ENCODE data around the gene NMT1.

Gene NMT1

DNA sequence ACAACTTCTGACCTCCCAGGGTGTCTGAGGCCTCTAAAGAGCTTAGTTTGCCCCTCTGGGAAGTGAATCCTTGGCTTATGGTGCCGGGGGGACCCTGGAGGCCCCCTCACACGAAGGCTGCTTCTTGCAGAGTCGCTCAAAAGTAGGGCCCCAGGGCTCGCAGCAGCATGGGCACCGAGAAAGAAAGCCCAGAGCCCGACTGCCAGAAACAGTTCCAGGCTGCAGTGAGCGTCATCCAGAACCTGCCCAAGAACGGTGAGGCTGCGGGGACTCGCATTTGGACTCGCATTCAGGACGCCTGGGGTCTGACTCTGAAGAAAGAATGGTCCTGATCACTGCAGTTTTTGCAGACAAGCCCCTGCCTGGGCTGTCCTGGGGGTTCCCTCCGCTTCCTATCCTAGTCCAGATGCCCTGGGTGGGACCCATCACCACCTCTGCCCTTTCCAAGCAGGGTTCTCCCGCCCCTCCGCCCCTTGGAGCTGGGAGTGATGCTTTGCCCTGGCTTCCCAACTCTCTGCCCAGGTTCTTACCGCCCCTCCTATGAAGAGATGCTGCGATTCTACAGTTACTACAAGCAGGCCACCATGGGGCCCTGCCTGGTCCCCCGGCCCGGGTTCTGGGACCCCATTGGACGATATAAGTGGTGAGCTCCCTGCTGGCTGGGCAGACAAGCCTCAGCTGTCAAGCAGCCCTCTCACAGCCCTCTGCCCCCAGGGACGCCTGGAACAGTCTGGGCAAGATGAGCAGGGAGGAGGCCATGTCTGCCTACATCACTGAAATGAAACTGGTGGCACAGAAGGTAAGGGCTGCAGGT lies 75.1 kb downstream of the NMT1 start:
- DNase-seq (ENCODE audit: low read depth in 3 of 3) = no peak

DNA sequence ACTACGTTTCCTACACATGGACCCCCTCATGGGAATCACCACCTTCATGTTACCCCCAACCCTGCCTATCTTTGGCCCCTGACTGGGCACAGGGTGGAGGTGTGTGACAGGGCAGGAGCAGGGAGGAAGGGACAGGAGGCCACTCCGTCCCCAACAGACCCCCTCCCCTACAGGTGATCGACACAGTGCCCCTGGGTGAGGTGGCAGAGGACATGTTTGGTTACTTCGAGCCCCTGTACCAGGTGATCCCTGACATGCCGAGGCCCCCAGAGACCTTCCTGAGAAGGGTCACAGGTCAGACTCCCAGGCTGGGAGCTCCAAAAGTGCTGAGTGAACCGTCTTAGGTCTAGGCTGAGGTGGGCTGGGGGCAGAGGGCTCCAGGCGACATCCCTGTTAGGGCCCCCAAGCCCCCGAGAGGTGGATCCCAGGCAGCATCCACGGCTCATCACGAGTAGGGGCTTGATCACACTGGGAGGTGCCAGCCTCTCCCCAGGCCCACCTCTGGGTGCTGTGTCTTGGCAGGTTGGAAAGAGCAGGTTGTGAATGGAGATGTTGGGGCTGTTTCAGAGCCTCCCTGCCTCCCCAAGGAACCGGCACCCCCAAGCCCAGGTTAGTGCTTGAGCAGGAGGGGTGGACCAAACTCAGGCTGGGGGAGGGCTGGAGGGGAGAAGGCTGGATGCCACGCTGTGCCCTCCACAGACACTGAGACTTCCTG lies 75.9 kb downstream of the NMT1 start:
- no peak for DNase-seq (ENCODE audit: low read depth in 3 of 3)

DNA sequence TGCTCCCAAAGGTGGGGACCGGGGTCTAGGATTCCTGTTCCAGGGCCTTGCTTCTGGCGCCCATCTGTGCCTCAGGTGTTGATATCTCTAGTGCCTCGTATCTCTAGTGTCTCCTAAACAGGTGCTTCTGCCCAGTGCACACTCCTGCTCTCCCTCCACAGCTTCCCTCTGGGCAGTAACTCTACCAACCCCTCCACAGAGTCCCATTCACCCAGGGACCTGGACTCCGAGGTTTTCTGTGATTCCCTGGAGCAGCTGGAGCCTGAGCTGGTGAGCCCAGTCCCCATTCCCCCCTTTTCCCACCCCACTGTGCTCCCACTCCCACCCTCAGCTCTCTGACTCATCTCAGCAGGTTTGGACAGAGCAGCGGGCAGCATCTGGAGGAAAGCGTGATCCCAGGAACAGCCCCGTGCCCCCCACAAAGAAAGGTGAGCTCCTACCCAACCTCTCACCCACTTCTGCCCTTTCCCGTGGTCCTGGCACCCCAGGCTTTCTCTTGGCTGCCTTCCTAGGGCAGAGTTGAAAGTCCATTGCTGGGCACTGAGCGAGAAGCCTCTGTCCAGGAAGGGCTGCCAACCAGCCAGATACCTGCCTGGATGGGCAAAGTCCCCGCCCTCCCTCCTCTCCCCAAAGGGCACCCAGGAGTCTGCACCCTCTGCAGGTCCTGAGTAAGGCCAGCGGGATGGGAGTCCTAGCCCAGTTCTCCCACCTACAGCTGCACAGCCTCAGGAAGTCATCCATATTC lies 76.6 kb downstream of the NMT1 start:
- no peak for DNase-seq (ENCODE audit: low read depth in 3 of 3)

DNA sequence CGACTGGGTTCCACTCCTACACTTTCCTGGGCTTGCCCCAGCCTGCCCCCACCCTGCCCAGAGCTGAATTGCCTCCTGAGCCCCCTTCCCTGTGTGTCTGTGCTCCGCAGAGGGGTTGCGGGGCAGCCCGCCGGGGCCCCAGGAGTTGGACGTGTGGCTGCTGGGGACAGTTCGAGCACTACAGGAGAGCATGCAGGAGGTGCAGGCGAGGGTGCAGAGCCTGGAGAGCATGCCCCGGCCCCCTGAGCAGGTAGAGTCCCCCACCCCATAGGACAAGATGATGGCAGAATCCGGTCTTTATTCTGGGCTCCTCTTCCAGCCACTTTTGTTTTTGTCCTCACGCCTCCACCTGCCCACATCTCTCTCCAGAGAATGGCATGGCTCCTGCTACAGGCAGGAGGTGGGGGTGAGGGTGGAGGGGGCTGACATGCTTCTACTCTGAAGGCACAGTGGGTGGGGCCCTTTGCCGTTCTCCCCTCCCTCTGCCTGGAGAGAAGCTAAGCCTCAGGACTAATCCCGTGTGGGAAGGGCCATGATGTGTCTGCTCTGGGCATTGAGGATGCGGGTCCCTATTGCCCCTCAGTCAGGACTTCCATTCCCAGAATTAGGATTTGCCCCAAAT lies 77.9 kb downstream of the NMT1 start:
- DNase-seq (ENCODE audit: low read depth in 3 of 3) = no peak

DNA sequence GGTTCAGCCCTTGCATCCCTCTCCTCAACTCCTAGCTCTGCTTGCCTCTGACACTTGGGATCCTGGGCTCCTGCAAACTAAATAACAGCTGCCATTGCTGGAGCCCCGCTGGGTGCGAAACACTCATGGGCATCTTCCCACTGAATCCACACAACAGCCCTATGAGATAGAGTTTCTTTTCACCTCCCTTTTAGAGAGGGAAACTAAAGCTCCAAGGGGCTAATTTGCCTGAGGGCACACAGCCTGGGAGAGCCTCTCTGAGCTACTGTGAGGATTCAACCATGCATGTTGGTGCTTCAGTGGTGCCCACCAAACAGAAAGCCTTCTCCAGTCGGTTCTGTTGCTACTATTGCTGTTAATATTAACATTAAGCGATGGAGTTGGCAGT lies 78.4 kb downstream of the NMT1 start:
- DNase-seq (ENCODE audit: low read depth in 3 of 3) = no peak

DNA sequence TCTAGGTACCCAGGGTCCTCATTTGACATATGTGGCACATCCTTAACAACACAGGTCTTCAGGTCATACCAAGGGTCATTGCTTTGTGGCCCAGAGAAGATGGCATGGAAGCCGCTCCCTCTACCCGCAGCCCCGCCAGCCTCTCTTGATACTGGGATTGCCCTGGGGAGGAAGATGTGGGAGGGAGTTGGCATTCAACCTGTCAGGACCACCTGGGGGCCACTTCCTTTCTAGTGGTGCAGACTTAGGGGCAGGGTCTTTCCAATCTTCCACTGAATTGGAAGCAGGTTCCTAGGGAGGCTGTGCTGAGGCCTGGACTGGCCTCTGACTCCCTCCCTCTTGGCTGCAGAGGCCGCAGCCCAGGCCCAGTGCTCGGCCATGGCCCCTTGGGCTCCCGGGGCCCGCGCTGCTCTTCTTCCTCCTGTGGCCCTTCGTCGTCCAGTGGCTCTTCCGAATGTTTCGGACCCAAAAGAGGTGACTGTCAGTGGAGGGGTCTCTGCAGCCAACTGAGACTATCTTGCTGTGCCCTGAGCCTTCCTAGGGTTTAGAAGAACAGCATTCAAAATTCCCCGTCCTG lies 82.1 kb downstream of the NMT1 start:
- no peak for DNase-seq (ENCODE audit: low read depth in 3 of 3)

DNA sequence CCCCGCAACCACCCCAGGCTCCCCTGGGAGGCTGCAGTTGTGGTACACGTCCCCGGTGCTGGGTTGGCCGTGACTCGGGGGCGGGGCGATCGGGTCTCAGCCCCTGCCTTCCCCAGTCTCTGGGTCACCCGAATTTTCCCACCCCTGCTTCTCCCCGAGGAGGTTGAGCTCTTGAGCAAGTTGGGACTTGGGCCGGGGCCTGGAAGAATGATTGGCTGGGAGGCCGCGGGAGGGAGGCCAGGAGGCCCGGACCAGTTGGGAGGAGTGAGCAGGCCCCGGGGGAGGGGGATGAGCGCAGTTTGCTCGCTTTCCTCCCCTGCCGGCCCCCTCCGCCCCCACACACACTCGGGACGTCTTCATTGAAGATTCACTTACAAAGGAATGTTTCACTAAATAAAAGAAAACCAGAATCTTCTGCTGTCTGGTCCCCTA lies 82.7 kb downstream of the NMT1 start:
- peak in 1 of 3 experiments; percentile 32 for DNase-seq (ENCODE audit: low read depth in 3 of 3)

DNA sequence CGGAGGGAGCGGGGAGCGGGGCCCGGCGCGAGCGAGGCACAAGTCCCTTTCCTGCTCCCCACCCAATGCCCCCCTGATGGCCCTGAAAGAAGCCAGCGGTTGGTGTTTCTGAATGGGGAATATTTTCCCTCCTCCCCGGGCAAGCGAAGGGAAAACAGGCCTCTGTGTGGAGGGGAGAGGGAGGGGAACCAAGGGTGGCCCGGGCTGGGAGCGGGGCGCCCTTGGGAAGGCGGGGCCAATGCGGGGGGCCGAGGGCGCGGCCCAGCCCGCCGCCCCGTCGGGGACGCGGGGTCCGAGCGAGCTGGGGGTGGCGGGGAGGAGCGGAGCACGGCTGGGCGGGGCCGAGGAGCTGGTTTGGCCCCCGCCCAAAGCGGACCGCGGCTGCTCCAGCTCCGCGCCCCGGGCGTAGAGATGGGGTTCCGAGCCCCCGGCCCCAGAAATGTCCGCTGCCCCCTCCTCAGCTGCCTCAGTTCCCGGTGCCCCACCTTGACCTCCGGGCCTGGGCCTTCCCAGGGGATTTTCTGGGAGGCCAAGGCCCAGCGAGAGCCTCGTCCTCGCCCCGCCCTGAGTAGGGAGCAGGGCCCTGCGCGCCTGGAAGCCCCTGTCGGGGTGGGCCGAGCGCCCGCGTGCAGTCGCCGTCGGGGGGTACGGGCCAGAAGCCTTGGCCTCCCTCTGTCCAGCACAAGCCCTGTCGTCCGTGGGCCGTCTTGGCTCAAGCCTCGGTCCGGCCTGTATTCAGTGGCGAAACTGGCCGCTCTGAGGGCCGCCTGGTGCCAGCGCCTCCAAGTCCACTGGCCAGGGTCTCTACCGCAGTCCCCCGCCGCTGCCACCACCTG lies 83.3 kb downstream of the NMT1 start:
- DNase-seq (ENCODE audit: low read depth in 3 of 3) = peak in 1 of 3 experiments; percentile 41

DNA sequence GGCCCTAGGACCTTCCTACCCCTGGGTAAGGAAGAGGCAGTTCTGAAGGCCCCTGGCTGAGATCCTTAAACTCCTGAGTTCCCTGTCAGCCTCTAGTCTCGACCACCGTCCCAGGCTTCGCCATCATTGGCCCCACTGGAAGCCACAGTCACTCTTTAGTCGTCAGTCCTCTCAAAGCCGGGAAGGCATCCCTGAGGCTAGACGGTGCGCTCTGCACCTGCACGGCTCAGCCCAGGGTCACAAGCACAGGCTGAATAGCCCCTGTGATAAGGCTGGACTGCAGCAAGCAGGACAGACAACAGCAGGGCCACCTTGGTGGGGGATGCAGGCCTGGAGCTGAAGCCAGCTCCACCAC lies 83.9 kb downstream of the NMT1 start:
- no peak for DNase-seq (ENCODE audit: low read depth in 3 of 3)

DNA sequence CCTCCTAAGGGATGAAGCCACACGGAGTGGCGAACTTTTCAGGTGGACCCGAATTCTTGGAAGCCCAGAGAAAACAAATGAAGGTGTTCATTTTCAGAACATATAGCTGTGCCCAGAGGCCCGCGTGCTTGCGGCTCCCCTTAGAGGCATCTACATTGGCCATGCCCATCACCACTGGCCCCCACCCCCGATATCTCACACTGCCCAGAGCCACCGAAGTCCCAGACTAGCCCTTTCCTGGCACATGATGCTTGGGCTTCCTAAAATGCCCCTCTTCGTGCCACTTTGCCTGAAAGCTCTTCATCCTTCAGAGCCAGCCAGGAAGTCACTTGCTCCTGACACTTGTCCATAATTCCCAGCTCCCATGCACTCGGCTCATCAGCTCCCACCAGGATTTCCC lies 85.0 kb downstream of the NMT1 start:
- no peak for DNase-seq (ENCODE audit: low read depth in 3 of 3)

DNA sequence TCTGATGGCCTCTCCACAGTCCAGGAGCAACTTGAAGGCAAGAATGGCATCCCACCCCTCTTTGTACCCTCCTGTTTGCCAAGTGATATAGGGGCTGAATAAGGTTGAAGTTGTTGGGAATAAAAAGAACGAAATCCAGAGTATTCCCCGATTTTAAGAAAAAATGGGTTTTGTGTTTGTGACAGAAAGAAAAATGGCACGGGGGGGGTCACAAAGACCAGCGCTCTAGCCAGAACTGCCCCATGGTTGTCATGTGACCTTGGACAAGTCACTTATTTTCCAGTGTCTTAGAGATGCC lies 85.4 kb downstream of the NMT1 start:
- no peak for DNase-seq (ENCODE audit: low read depth in 3 of 3)

DNA sequence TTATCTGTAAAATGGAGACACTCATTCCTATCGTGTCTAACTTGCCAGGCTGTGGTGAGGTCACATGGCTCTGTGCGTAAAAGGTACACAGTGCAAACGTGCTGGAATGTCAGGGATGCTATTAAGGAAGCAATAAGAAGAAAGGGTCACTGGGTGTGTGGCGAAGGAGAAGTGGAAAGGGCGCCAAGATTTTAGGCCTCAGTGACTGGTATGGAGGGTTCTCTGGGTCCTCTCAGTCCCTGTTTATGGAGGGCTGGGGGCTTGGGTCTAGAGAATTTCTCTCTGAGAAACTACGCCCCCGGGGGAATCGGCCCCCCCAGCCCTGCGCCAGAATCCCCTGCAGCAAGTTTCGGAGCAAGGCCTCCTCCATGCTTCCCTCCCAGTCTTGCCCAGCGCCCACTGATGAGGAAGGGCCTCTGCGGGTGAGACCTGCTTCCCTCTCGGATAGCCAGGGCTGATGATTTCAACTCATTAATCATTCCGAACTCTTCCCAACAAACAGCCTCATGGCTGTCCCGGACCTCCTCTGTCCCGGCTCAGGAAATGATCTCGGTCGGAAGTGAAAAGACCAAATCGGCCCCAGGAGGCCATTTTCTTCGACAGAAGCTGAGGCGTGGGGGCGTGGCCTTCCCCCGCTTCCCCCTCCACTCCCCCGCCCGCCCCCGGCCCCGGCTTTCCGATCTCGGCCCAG lies 85.9 kb downstream of the NMT1 start:
- no peak for DNase-seq (ENCODE audit: low read depth in 3 of 3)

DNA sequence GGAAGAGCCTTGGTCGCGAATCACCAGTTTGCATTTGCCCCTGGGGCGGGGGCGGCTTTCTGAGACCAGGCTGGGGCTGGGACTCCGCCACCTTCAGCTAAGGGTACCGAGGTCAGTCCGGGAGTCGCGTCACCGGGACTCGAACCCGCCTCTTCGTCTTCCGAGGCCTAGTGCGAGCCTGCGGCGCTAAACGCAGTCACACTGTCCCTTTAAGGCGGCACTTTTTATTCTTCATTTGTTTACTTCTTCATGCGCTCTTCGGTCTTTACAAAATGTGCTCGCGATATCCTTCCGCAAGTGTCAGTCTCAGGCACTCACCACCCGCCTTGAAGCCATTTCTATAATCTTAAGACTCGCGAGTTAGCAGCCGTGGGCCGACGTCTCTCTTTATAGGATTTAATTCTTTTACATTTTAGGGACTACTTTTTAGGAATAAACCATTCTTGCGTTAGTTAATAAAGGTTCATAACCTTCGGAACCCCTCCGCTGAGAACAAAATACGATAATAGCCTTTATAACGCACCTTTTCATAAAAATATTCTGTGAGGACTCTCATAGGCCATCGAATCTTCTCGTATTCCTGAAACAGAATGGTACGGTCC lies 86.6 kb downstream of the NMT1 start:
- peak; percentile 59 to 79 (median 65) for DNase-seq (ENCODE audit: low read depth in 3 of 3)

DNA sequence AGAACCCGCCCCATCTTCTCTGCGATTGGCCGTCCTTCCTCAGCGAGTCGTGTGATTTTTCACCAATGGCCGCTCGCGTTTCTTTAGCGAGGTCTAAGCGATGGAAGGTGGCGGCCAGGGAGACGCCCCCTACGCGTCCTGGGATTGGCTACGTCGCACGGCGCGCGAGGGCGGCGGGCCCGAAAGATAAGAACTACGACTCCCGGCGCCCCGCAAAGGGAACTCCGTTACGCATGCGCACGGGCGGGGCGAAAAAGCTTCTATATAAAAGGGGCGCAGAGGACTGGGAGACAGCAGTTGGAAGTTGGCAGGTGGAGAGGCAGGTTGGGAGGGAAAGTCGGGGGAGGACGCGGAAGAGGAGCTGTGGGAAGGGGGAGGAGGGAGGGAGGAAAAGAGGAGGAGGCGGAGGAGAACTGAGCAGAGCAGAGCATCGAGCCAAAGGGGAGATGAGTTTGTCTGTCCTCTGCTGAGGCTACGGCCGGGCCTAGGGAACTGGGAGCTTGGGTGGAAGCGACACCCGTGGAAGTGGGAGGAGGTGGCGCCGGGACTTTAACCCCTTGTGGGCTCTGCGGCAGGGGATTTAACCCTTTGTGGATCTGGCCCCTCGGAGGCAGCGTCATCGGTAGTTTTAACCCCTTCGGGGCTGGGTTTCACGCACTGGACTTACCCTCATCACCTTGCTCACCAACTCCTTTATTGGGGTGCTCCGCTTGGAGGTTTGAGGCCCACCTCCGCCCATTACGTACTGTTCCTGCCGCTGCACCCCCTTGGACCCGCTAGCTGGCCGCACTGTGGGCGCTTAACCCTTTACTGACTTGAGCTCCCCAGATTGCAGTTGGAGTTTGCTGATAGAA lies 87.3 kb downstream of the NMT1 start, which contains the start of gene HEXIM1:
TSS of gene HEXIM1 (plus strand) at position 293 of the 854 bp plus-strand sequence. CDS start 716 bp downstream, outside the sequence.
- peak; percentile 97 to 98 (median 98) for DNase-seq (ENCODE audit: low read depth in 3 of 3)

DNA sequence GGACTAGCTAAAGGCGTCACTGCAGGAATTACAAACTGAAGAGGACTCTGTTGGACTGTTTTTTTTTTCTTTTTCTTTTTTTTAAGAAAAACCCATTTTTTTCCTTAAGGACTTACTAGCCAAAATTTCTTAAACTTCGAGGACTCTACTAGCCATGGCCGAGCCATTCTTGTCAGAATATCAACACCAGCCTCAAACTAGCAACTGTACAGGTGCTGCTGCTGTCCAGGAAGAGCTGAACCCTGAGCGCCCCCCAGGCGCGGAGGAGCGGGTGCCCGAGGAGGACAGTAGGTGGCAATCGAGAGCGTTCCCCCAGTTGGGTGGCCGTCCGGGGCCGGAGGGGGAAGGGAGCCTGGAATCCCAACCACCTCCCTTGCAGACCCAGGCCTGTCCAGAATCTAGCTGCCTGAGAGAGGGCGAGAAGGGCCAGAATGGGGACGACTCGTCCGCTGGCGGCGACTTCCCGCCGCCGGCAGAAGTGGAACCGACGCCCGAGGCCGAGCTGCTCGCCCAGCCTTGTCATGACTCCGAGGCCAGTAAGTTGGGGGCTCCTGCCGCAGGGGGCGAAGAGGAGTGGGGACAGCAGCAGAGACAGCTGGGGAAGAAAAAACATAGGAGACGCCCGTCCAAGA lies 88.0 kb downstream of the NMT1 start:
- DNase-seq (ENCODE audit: low read depth in 3 of 3) = peak in 2 of 3 experiments; percentile 55 to 72

DNA sequence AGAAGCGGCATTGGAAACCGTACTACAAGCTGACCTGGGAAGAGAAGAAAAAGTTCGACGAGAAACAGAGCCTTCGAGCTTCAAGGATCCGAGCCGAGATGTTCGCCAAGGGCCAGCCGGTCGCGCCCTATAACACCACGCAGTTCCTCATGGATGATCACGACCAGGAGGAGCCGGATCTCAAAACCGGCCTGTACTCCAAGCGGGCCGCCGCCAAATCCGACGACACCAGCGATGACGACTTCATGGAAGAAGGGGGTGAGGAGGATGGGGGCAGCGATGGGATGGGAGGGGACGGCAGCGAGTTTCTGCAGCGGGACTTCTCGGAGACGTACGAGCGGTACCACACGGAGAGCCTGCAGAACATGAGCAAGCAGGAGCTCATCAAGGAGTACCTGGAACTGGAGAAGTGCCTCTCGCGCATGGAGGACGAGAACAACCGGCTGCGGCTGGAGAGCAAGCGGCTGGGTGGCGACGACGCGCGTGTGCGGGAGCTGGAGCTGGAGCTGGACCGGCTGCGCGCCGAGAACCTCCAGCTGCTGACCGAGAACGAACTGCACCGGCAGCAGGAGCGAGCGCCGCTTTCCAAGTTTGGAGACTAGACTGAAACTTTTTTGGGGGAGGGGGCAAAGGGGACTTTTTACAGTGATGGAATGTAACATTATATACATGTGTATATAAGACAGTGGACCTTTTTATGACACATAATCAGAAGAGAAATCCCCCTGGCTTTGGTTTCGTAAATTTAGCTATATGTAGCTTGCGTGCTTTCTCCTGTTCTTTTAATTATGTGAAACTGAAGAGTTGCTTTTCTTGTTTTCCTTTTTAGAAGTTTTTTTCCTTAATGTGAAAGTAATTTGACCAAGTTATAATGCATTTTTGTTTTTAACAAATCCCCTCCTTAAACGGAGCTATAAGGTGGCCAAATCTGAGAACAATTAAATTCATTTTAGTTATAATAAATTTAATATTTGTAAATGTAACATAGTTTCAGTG lies 88.8 kb downstream of the NMT1 start:
- peak in 2 of 3 experiments; percentile 25 to 44 for DNase-seq (ENCODE audit: low read depth in 3 of 3)
